ENCODE measurements around the gene SP2.

- TF ChIP-seq POLR2A (IDR thresholded peaks at IDR 0.05) (no peak), CTCF (IDR thresholded peaks at IDR 0.05) (no peak)
Measured at GRCh38 chr17:47905221-47905733, 9.2 kb downstream of the SP2 start.
